GM19397 (cell line): ENCODE measurements around the gene UNC13D.
"Not testable (repeated sequence)": the region's sequence is repeated elsewhere in the genome, so short reads cannot be mapped to it uniquely, and the experiment has no call there.

Experiments
- ATAC-seq: cut with Tn5 transposase; IDR thresholded peaks from one replicate; pipeline ENCODE4 v1.9.1; 2021; ENCODE audit warnings: mild to moderate bottlenecking, moderate library complexity; ENCODE audit not compliant: unreplicated experiment

UNC13D gene

GRCh38 chr17:75843577-75844529, at the start of gene UNC13D:
TSS of gene UNC13D (minus strand) at chr17:75844404. CDS start at chr17:75844337, 67 bp downstream.
- no peak for ATAC-seq

- ATAC-seq: no peak
These were observed 49.3 kb upstream of the UNC13D start for GRCh38 chr17:75893305-75894048.

DNA sequence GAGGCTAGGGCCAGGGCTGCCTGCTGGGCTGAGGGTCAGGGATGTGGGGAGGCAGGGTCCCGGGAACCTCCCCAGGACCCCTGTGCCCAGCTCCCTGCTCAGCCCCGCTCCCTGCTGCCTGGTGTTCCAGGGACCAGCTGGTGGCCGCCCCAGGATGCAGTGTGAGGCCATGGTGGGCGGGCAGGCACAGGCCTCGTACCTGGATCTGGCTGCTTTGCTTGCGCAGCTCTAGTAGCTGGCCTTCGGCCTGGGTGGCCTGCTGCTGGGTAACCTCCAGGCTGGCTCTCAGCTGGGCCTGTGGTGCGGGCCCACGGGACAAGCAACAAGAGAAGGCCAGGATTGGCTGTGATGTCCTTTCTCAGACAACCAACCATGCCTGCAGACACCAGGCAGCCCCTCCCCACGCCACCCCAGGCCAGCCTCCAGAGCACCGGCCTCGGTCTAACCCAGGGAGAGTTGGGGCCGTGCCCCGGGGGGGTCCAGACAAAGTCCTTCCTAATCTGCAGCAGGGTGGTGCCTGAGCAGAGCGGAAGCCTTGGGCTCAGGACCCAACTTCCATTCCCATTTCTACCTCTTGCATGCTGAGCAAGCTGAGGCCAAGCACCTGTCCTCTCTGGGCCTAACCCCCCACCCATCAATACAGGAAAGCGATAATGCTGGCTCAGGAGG, 48.5 kb upstream of the UNC13D start:
- no peak for ATAC-seq

DNA sequence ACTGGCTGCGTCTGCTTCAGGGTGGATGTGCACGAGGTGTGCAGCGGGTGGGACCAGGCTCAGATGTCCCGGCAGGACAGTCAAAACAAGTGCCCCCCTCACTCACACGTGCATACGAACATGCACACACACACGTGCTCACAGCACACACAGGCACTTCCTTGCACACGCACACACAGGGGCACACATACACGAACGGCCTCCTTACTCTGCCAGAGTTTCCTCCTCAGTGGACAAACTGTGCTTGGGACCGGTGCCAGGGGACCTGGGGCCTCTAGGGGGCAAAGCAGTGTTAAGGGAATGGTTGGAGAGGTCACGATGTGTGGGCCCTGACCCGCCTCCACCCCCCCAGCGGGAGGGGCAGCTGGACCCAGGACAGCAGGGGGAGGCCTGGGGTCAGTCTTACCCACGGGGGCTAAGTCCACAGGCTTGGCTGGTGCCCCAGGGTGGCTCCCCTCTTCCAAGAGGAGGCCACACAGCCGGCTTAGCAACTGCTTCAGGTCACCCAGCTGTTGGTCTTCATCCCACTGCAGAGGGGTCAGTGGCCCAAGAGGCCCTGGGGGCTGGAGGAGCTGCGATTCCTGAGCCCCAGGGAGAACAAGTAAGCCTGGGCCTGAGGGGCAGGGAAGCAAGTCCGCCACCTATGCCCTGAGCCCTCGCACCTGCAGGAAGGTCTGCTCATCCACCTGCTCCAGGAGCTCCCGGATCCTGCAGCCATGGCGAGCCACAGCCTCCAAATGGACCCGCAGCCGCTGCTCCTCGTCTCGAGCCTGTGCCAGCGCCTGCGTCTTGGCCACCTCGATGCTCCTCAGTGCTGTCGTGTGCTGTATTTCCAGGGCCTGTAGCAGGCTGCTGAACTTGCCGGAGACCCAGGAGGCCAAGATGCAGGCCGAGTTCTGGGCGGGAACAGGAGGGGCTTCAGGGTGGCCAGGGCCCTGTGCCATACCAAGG, 47.7 kb upstream of the UNC13D start:
- ATAC-seq: no peak

DNA sequence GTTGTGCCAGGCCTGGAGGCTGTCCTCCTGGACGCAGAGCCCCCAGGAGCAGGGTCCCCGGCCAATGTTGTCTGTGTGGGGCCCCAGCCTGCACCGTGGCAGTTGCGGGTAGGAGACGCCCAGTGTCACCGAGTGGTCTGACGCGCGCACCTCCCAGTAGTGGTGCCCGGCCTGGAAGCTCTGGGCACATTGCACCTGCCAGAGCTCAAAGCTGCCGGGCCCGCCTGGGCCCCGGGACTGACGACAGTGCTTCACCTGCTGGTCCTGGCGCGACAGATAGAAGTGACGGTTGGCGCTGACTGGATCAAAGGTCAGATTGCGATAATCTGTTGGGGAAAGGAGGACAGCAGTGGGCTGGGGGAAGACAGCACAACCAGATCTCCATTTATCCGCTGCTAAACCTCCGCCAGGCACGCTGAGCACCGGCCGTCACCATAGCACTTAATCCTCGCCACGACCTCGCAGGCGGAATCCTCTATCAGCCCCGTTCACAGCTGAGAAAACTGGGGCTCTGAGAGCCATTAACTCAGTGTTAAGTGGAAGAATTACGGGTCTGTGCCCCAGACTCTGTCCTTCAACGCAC, 46.9 kb upstream of the UNC13D start:
- ATAC-seq: no peak

DNA sequence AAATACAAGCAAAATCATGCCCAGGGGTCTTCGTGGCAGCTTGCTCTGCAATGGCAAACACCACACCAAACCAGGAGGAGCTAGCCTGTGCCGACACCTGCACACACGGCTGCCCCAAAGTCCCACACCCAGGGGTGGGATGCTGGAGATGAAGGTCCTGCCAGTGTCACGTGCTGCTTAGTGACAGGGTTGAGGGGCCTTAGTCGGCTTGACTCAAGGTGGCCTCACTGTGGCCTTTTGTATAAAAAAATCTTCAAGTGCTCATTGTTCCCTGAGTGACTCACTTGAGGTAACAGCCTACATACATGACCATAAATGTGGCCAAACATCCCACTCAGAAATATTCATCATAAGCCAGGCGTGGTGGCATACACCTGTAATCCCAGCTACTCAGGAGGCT, 45.2 kb upstream of the UNC13D start:
- ATAC-seq: no peak

DNA sequence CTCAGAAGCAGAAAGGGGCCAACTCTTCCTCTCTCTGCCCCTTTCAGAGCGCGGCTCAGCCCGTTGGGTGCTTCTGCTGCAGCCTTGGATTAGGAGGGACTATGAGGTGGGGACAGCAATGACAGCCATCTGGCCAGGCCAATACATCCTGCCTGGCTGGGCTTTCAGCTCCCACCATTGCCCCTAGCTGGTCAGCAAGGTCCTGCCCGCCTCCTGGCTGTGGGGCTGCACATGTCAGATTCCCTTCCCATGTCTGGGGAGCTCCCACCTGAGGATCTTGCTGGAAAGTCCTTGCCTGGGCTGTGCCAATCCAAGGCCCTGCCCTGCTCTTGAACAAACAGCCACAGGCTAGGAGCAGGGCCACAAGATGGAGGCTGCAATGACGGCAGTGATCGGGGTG, 44.3 kb upstream of the UNC13D start:
- no peak for ATAC-seq

DNA sequence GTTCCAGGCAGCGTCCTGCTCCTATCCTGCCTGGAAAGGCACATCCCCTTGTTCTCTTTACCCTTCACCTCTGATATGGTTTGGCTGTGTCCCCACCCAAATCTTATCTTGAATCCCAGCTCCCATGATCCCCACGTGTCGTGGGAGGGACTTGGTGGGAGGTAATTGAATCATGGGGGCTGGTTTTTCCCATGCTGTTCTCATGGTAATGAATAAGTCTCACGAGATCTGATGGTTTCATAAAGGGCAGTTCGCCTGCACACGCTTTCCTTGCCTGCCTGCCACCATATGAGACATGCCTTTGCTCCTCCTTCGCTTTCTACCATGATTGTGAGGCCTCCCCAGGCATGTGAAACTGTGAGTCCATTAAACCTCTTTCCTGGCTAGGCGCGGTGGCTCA, 41.7 kb upstream of the UNC13D start:
- not testable (repeated sequence) for ATAC-seq

DNA sequence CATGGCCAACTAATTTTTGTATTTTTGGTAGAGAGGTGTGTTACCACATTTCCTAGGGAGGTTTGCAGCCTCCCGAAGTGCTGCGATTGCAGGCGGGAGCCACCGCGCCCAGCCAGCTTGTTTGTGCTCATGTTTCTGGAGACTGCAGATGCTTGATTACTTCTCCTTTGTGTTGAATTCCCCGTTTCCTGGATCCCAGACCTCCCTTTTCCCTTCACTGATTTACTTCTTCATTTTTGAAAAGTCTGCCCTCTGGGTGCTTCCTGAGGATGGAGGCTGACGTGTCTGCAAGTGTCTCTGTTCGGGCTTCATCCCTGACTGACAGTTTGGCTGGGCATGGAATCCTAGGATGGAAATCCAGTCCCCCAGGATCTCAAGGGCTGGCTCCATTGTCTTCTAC, 41.2 kb upstream of the UNC13D start:
- ATAC-seq: no peak

GRCh38 chr17:75881678-75882454, 37.7 kb upstream of the UNC13D start:
- no peak for ATAC-seq

GRCh38 chr17:75880266-75880665, 36.1 kb upstream of the UNC13D start:
- ATAC-seq: no peak

GRCh38 chr17:75878174-75878998, 34.2 kb upstream of the UNC13D start, which contains the start of gene TRIM47:
TSS of gene TRIM47 (minus strand) at chr17:75878581. CDS start at chr17:75878548, 33 bp downstream.
- no peak for ATAC-seq

DNA sequence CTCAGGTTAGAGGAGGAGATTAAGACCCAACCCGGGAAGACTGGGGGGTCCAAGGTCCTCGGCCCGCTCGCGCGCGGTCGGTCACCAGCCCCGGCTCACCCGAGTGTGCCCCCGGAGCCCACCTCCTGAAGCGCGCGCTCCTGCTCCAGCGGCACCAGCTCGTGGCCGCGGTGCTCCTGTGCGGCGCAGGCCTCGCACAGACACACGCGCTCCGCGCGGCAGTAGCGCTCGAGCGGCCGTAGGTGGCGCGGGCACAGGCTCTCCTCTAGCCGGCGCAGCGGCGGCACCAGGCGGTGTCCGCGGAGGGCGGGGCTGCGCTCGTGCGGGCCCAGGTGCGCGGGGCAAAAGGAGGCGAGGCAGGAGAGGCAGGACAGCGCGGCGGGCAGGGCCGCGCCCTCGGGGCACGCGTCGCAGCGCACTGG, 33.6 kb upstream of the UNC13D start:
- no peak for ATAC-seq

GRCh38 chr17:75876938-75877751, 32.9 kb upstream of the UNC13D start:
- ATAC-seq: no peak

GRCh38 chr17:75876190-75876937, 32.2 kb upstream of the UNC13D start:
- no peak for ATAC-seq

DNA sequence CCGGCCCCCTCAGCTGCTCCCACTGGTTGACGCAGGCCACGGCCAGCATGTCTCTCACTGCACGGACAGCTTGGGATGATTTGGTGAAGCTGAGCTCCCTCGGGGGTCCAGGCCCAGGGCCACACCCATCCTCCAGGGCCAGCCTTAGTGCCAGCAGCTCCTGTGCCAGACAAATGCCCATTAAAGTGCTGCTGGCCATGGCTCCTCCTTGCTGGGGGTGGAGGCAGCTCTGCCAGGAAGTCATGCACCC, 31.7 kb upstream of the UNC13D start:
- no peak for ATAC-seq
